Transverse colon (tissue), 4 donors: ENCODE results near the gene VWA5B1.

Experiments used
- POLR2A ChIP-seq: fragments of 450-650 bp; IDR thresholded peaks from one replicate; pipeline ENCODE4 v1.6.1; 2016; ENCODE audit warnings: antibody characterized with exemption, mild to moderate bottlenecking, moderate library complexity
- POLR2AphosphoS5 ChIP-seq, 3 donors: sonication (generic); formaldehyde crosslinking; IDR thresholded peaks; one replicate each; pipeline ENCODE4 v1.6.1; 2016; ENCODE audit warnings: antibody characterized with exemption in 3 of 3
- TF ChIP-seq, protein P1 (sequence below), 5 experiments: fragments of 200-600 bp in 3 of 5; fragments of 450-650 bp in 2 of 5; sonication (generic) in 3 of 5; IDR thresholded peaks; 1 replicate in 2 of 5; 2 replicates in 3 of 5; pipeline ENCODE4 v1.5.1; 2016 to 2017; ENCODE audit warnings: antibody characterized with exemption in 5 of 5, inconsistent platforms in 3 of 5, mild to moderate bottlenecking in 2 of 5, moderate library complexity in 1 of 5

DNA sequence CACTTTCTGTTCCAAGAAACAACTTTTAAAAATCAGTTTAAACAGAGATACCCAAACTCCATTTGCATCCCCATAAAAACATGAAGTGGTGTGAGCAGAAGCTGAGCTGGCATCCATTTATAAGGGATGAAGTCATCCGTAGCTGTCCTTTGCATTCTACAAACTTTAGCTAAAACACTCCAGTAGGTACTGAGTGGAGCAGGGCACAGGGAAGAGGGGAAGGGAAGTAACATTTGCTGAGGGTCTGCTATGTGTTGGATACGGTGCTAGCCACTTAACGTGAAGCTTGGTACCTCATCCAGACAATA, 32.9 kb downstream of the VWA5B1 start:
- TF ChIP-seq POLR2AphosphoS5 (IDR thresholded peaks at IDR 0.05), result no peak
- no peak for TF ChIP-seq POLR2A
- TF ChIP-seq, protein P1, sequence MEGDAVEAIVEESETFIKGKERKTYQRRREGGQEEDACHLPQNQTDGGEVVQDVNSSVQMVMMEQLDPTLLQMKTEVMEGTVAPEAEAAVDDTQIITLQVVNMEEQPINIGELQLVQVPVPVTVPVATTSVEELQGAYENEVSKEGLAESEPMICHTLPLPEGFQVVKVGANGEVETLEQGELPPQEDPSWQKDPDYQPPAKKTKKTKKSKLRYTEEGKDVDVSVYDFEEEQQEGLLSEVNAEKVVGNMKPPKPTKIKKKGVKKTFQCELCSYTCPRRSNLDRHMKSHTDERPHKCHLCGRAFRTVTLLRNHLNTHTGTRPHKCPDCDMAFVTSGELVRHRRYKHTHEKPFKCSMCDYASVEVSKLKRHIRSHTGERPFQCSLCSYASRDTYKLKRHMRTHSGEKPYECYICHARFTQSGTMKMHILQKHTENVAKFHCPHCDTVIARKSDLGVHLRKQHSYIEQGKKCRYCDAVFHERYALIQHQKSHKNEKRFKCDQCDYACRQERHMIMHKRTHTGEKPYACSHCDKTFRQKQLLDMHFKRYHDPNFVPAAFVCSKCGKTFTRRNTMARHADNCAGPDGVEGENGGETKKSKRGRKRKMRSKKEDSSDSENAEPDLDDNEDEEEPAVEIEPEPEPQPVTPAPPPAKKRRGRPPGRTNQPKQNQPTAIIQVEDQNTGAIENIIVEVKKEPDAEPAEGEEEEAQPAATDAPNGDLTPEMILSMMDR (IDR thresholded peaks at IDR 0.05), result no peak
